Loucy (cell line): ENCODE results near the gene TGM2.

Experiments used
- CTCF ChIP-seq: fragments of 200-600 bp; sonication (generic); conservative IDR thresholded peaks from 2 replicates; pipeline ENCODE4 v1.5.1; 2014; ENCODE audit warnings: mild to moderate bottlenecking, antibody characterized with exemption, low read length
- EZH2phosphoT487 ChIP-seq: fragments of 200-600 bp; IDR thresholded peaks from 2 replicates; pipeline ENCODE4 v1.6.1; 2018; ENCODE audit warnings: antibody characterized with exemption, mild to moderate bottlenecking, moderate library complexity, borderline replicate concordance

- TF ChIP-seq CTCF, result no peak
- no peak for TF ChIP-seq EZH2phosphoT487
Measured at GRCh38 chr20:38091441-38092216, 73.4 kb downstream of the TGM2 start.
